GM13976 (cell line): ENCODE data around the gene HSD17B2.

ENCODE experiments used
- DNase-seq: peaks from one replicate; pipeline ENCODE4 v3.0.0; 2012; ENCODE audit warnings: low spot score
- CTCF ChIP-seq: IDR thresholded peaks from 2 replicates; pipeline ENCODE4 v1.5.1; 2012; ENCODE audit warnings: borderline replicate concordance, mild to moderate bottlenecking; ENCODE audit not compliant: insufficient read depth; ENCODE audit errors: extremely low read depth, missing control alignments, control extremely low read depth
- in situ Hi-C: fragments of 300-500 bp; cut with MboI; formaldehyde crosslinking; loops from one replicate; pipeline ENCODE4 v1.12.0; 2022; ENCODE audit warnings: low sequenced_read_pairs, mixed read lengths, inconsistent platforms; ENCODE audit not compliant: unreplicated experiment

HSD17B2 gene

GRCh38 chr16:82016964-82017363 is 18.1 kb upstream of the HSD17B2 start:
- in situ Hi-C loops, result no loop called here
- no peak for DNase-seq
- TF ChIP-seq CTCF, result no peak

- no peak for DNase-seq
- TF ChIP-seq CTCF, result no peak
- in situ Hi-C loops, result no loop called here
Measured at GRCh38 chr16:82017911-82018568, 17.0 kb upstream of the HSD17B2 start.

GRCh38 chr16:82019535-82019934 is 15.5 kb upstream of the HSD17B2 start:
- TF ChIP-seq CTCF, result no peak
- in situ Hi-C loops, result no loop called here
- no peak for DNase-seq

GRCh38 chr16:82020051-82020450 is 15.0 kb upstream of the HSD17B2 start:
- no peak for TF ChIP-seq CTCF
- in situ Hi-C loops, result no loop called here
- DNase-seq, result no peak

GRCh38 chr16:82023206-82023605 is 11.8 kb upstream of the HSD17B2 start:
- no peak for DNase-seq
- no peak for TF ChIP-seq CTCF
- in situ Hi-C loops, result no loop called here

GRCh38 chr16:82024316-82024715 is 10.7 kb upstream of the HSD17B2 start:
- no peak for DNase-seq
- in situ Hi-C loops, result no loop called here
- no peak for TF ChIP-seq CTCF
